ENCODE results near the gene MAOA. TPM values are rescaled to one million over a fixed set of nuclear protein-coding genes. Genes with fewer than 3 reads are reported as not detected.

MAOA gene
- total and polyA plus RNA-seq, 2 donors (not counting 3 experiments of a cell fraction or from before 2014, with no cell fraction given), result 12.6 to 23.5 TPM

GRCh38 chrX:43612400-43612799 is 43.7 kb upstream of the MAOA start:
- ChIA-PET POLR2A (no interaction called here), CTCF (interaction anchor here (1.5 kb wide), 1 partner anchor 138 kb away, joined by 4 read pairs; no protein-coding TSS in a partner anchor)
- H4K20me1 ChIP-seq (replicated peaks; ENCODE audit: control insufficient read depth, extremely low read depth, insufficient read depth, low read length), result no peaks in the 10 kb centered on the region
- H3K27ac ChIP-seq (ENCODE audit: insufficient read depth, low read depth, low read length), result no peak overlapping the region
- no peaks in the 10 kb centered on the region for H3K79me2 ChIP-seq (ENCODE audit: control insufficient read depth, insufficient read depth, low read length)
- FAIRE-seq (no peak), DNase-seq (ENCODE audit: low read depth, low spot score) (no peak)
- TF ChIP-seq POLR2A (IDR thresholded peaks at IDR 0.05; ENCODE audit: low read depth, low read length) (no peak), MYC (IDR thresholded peaks at IDR 0.05; ENCODE audit: low read depth, low read length) (no peak), JUN (IDR thresholded peaks at IDR 0.05; ENCODE audit: borderline replicate concordance, insufficient read depth, insufficient read length, low read depth) (no peak), EZH2 (IDR thresholded peaks at IDR 0.05; ENCODE audit: borderline replicate concordance, low read depth, low read length, severe bottlenecking) (no peak)
- TF ChIP-seq, protein P1, sequence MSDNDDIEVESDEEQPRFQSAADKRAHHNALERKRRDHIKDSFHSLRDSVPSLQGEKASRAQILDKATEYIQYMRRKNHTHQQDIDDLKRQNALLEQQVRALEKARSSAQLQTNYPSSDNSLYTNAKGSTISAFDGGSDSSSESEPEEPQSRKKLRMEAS (IDR thresholded peaks at IDR 0.05; ENCODE audit: insufficient read depth, insufficient read length), result no peak
- no peaks in the 10 kb centered on the region for H3K4me1 ChIP-seq (ENCODE audit: control insufficient read depth, extremely low read depth, insufficient read depth, low read length)
- dilution Hi-C loops (cut with MboI; ENCODE audit: extremely low pct_ligation_motif_present, low sequenced_read_pairs), result no loop called here
- H2AFZ ChIP-seq (ENCODE audit: low read depth, low read length), result no peak overlapping the region
- BruUV-seq (replicated peaks), result no TSS peak
- H3K9me3 ChIP-seq (replicated peaks; ENCODE audit: control insufficient read depth, insufficient read depth, low read length), result no peaks in the 10 kb centered on the region
- no peak overlapping the region for H3K4me3 ChIP-seq (replicated peaks in 1 of 3; ENCODE audit: insufficient read depth in 1 of 3, low read depth in 1 of 3, low read length in 3 of 3)
- intact Hi-C loops (cut with micrococcal nuclease), result no loop called here
- H3K9me1 ChIP-seq (replicated peaks; ENCODE audit: control insufficient read depth, extremely low read depth, insufficient read depth, low read length), result no peaks in the 10 kb centered on the region
- no peak overlapping the region for H3K4me2 ChIP-seq (ENCODE audit: insufficient read depth, low read length)
- no peaks in the 10 kb centered on the region for H3K36me3 ChIP-seq (ENCODE audit: control insufficient read depth in 2 of 2, extremely low read depth in 1 of 2, insufficient read depth in 2 of 2, low read length in 2 of 2)
- no peaks in the 10 kb centered on the region for H3K27me3 ChIP-seq (ENCODE audit: control insufficient read depth in 2 of 2, insufficient read depth in 2 of 2, low read length in 2 of 2)
- no peak overlapping the region for H3K9ac ChIP-seq (replicated peaks; ENCODE audit: extremely low read depth, insufficient read depth, low read length)

- no peak overlapping the region for H2AFZ ChIP-seq (ENCODE audit: low read depth, low read length)
- H4K20me1 ChIP-seq (replicated peaks; ENCODE audit: control insufficient read depth, extremely low read depth, insufficient read depth, low read length), result no peaks in the 10 kb centered on the region
- TF ChIP-seq POLR2A (IDR thresholded peaks at IDR 0.05; ENCODE audit: low read depth, low read length) (no peak), JUN (IDR thresholded peaks at IDR 0.05; ENCODE audit: borderline replicate concordance, insufficient read depth, insufficient read length, low read depth) (no peak), EZH2 (IDR thresholded peaks at IDR 0.05; ENCODE audit: borderline replicate concordance, low read depth, low read length, severe bottlenecking) (no peak), GATA2 (IDR thresholded peaks at IDR 0.05; ENCODE audit: insufficient read depth, insufficient read length, low read depth, low read length) (no peak)
- TF ChIP-seq, protein P1 (IDR thresholded peaks at IDR 0.05; ENCODE audit: insufficient read depth, insufficient read length), result no peak
- H3K4me3 ChIP-seq (replicated peaks in 1 of 3; ENCODE audit: insufficient read depth in 1 of 3, low read depth in 1 of 3, low read length in 3 of 3), result no peak overlapping the region
- no peaks in the 10 kb centered on the region for H3K36me3 ChIP-seq (ENCODE audit: control insufficient read depth in 2 of 2, extremely low read depth in 1 of 2, insufficient read depth in 2 of 2, low read length in 2 of 2)
- no peak overlapping the region for H3K4me2 ChIP-seq (ENCODE audit: insufficient read depth, low read length)
- no peak for FAIRE-seq
- BruUV-seq (replicated peaks), result no TSS peak
- intact Hi-C loops (cut with micrococcal nuclease) (no loop called here), dilution Hi-C loops (cut with MboI; ENCODE audit: extremely low pct_ligation_motif_present, low sequenced_read_pairs) (no loop called here)
- ChIA-PET POLR2A (no interaction called here), CTCF (no interaction called here)
- H3K9ac ChIP-seq (replicated peaks; ENCODE audit: extremely low read depth, insufficient read depth, low read length), result no peak overlapping the region
- H3K27ac ChIP-seq (ENCODE audit: insufficient read depth, low read depth, low read length), result no peak overlapping the region
- DNase-seq (ENCODE audit: low read depth, low spot score), result no peak
- H3K27me3 ChIP-seq (ENCODE audit: control insufficient read depth in 2 of 2, insufficient read depth in 2 of 2, low read length in 2 of 2), result no peaks in the 10 kb centered on the region
- H3K9me1 ChIP-seq (replicated peaks; ENCODE audit: control insufficient read depth, extremely low read depth, insufficient read depth, low read length), result no peaks in the 10 kb centered on the region
- no peaks in the 10 kb centered on the region for H3K79me2 ChIP-seq (ENCODE audit: control insufficient read depth, insufficient read depth, low read length)
- no peaks in the 10 kb centered on the region for H3K9me3 ChIP-seq (replicated peaks; ENCODE audit: control insufficient read depth, insufficient read depth, low read length)
- no peaks in the 10 kb centered on the region for H3K4me1 ChIP-seq (ENCODE audit: control insufficient read depth, extremely low read depth, insufficient read depth, low read length)
Measured at GRCh38 chrX:43615660-43616059, 40.4 kb upstream of the MAOA start.
